GM18870 (cell line): Measurements from ENCODE around the gene TMBIM6.
"Not testable (repeated sequence)": the region's sequence is repeated elsewhere in the genome, so short reads cannot be mapped to it uniquely, and the experiment has no call there.

Experiments
- ATAC-seq: cut with Tn5 transposase; IDR thresholded peaks from one replicate; pipeline ENCODE4 v1.9.1; 2021; ENCODE audit warnings: moderate library complexity; ENCODE audit not compliant: unreplicated experiment

The TMBIM6 gene

GRCh38 chr12:49740930-49741881, at the start of gene TMBIM6:
Gene TMBIM6, plus strand, starts transcription at chr12:49741557. Its CDS starts 10,937 bp downstream, at chr12:49752494.
- ATAC-seq, result peak; percentile 92

- no peak for ATAC-seq
These were observed 48.5 kb upstream of the TMBIM6 start for GRCh38 chr12:49692851-49693250.

- no peak for ATAC-seq
These were observed 47.4 kb upstream of the TMBIM6 start for GRCh38 chr12:49693931-49694444.

GRCh38 chr12:49696723-49697122, 44.6 kb upstream of the TMBIM6 start:
- ATAC-seq, result no peak

GRCh38 chr12:49697808-49698207, 43.5 kb upstream of the TMBIM6 start:
- ATAC-seq, result no peak

- peak; percentile 70 for ATAC-seq
These were observed 42.5 kb upstream of the TMBIM6 start for GRCh38 chr12:49698619-49699545.

GRCh38 chr12:49702009-49702408, 39.3 kb upstream of the TMBIM6 start:
- no peak for ATAC-seq

GRCh38 chr12:49702676-49703215, 38.6 kb upstream of the TMBIM6 start:
- ATAC-seq, result no peak

GRCh38 chr12:49703647-49704137, 37.7 kb upstream of the TMBIM6 start:
- ATAC-seq, result no peak

GRCh38 chr12:49705479-49706134, 35.8 kb upstream of the TMBIM6 start:
- no peak for ATAC-seq

- no peak for ATAC-seq
These were observed 34.8 kb upstream of the TMBIM6 start for GRCh38 chr12:49706351-49707127.

GRCh38 chr12:49707128-49707811, 34.1 kb upstream of the TMBIM6 start, which contains the start of gene FMNL3:
Gene FMNL3, minus strand, starts transcription at chr12:49707405. Its CDS starts 225 bp downstream, at chr12:49707180.
- ATAC-seq, result peak; percentile 45

- ATAC-seq, result peak; percentile 4
These were observed 33.6 kb upstream of the TMBIM6 start for GRCh38 chr12:49707812-49708147.

GRCh38 chr12:49708851-49709250, 32.5 kb upstream of the TMBIM6 start:
- ATAC-seq, result no peak

- not testable (repeated sequence) for ATAC-seq
These were observed 27.4 kb upstream of the TMBIM6 start for GRCh38 chr12:49713952-49714351.

GRCh38 chr12:49716553-49716952, 24.8 kb upstream of the TMBIM6 start:
- ATAC-seq, result no peak

GRCh38 chr12:49717800-49718199, 23.6 kb upstream of the TMBIM6 start:
- ATAC-seq, result not testable (repeated sequence)

- ATAC-seq, result no peak
These were observed 21.1 kb upstream of the TMBIM6 start for GRCh38 chr12:49720214-49720613.

- not testable (repeated sequence) for ATAC-seq
These were observed 20.0 kb upstream of the TMBIM6 start for GRCh38 chr12:49721355-49721754.
